Panc1 (cell line): ENCODE results near the gene NTRK1. TPM values are rescaled to one million over a fixed set of nuclear protein-coding genes. Genes with fewer than 3 reads are reported as not detected.

Experiments
- ATAC-seq: fragments of 200-7000 bp; cut with Tn5 transposase; 2 replicates; pipeline ENCODE4 v1.9.1; 2020; ENCODE audit warnings: mild to moderate bottlenecking, moderate library complexity
- BruUV-seq: library from RNA; stranded (reverse); fragments of 400-500 nt; replicated peaks from 2 replicates; lab custom pipeline; 2021; lab: Mats Ljungman, UMichigan
- CTCF ChIA-PET: fragments of 300-600 bp; sonication (Branson Sonifier 250); formaldehyde crosslinking; loops from one replicate; lab custom pipeline; 2022; ENCODE audit warnings: antibody characterized with exemption; lab: Charles Lee
- POLR2A ChIA-PET: fragments of 300-600 bp; sonication (Branson Sonifier 250); formaldehyde crosslinking; loops from one replicate; lab custom pipeline; 2022; ENCODE audit warnings: antibody characterized with exemption; lab: Charles Lee
- DNase-seq: peaks from one replicate; pipeline ENCODE4 v3.0.0-alpha.2; 2010; ENCODE audit warnings: low read depth, low spot score
- H3K27ac ChIP-seq: 2 replicates; pipeline ENCODE4 v1.5.1; 2011; ENCODE audit warnings: mild to moderate bottlenecking, low read length, inconsistent platforms
- H3K27me3 ChIP-seq: fragments of 200-500 bp; sonication (Bioruptor generic); 2 replicates; pipeline ENCODE4 v1.6.0; 2014; ENCODE audit warnings: low read length, inconsistent platforms; ENCODE audit not compliant: control insufficient read depth, insufficient read depth
- H3K36me3 ChIP-seq: fragments of 200-500 bp; sonication (Bioruptor generic); 2 replicates; pipeline ENCODE4 v1.5.1; 2014; ENCODE audit warnings: inconsistent platforms, mild to moderate bottlenecking, low read length, moderate library complexity; ENCODE audit not compliant: control insufficient read depth, insufficient read depth
- H3K4me1 ChIP-seq: 2 replicates; pipeline ENCODE4 v1.5.1; 2011; ENCODE audit warnings: inconsistent platforms, mild to moderate bottlenecking, low read length, moderate library complexity; ENCODE audit not compliant: control insufficient read depth, insufficient read depth
- H3K4me3 ChIP-seq, 2 experiments: 2 replicates each; pipeline ENCODE4 v1.5.1; 2011 to 2012; ENCODE audit warnings: low read depth in 2 of 2, low read length in 2 of 2, mild to moderate bottlenecking in 2 of 2, inconsistent platforms in 1 of 2, moderate library complexity in 1 of 2
- H3K9me3 ChIP-seq: fragments of 200-500 bp; sonication (Bioruptor generic); 2 replicates; pipeline ENCODE4 v1.5.1; 2014; ENCODE audit warnings: low read depth, mild to moderate bottlenecking, inconsistent platforms, low read length, moderate library complexity; ENCODE audit not compliant: control insufficient read depth, insufficient read depth
- POLR2AphosphoS5 ChIP-seq: IDR thresholded peaks from 2 replicates; pipeline ENCODE4 v1.6.1; 2012; ENCODE audit warnings: mild to moderate bottlenecking, low read depth, low read length, moderate library complexity
- SIN3A ChIP-seq: IDR thresholded peaks from 2 replicates; pipeline ENCODE4 v1.6.1; 2012; ENCODE audit warnings: low read depth, mild to moderate bottlenecking, low read length, moderate library complexity, borderline replicate concordance; ENCODE audit not compliant: insufficient read depth
- TCF7L2 ChIP-seq: IDR thresholded peaks from 2 replicates; pipeline ENCODE4 v1.6.1; 2011; ENCODE audit warnings: mild to moderate bottlenecking, low read depth, low read length, inconsistent platforms
- in situ Hi-C: cut with HindIII; loops from 2 replicates; pipeline ENCODE4 v1.10.0; 2016; ENCODE audit warnings: low sequenced_read_pairs, low pct_unique_long_range_greater_than_20kb
- intact Hi-C: fragments of 100-400 bp; cut with micrococcal nuclease; formaldehyde crosslinking; loops from one replicate; pipeline ENCODE4 v1.10.0; 2022; ENCODE audit not compliant: unreplicated experiment
- total RNA-seq: library from RNA; stranded (reverse); gene quantifications from one replicate; pipeline ENCODE4 v1.2.1, GENCODE V29; 2021; ENCODE audit not compliant: unreplicated experiment
- TF ChIP-seq, protein P1 (sequence below): fragments of 450-650 bp; IDR thresholded peaks from 2 replicates; pipeline ENCODE4 v1.5.1; 2017; ENCODE audit warnings: mild to moderate bottlenecking
- TF ChIP-seq, protein P2 (sequence below), 2 experiments: IDR thresholded peaks; 2 replicates each; pipeline ENCODE4 v1.6.1; 2011 to 2012; ENCODE audit warnings: low read depth in 2 of 2, control low read depth in 1 of 2, low read length in 1 of 2, mild to moderate bottlenecking in 1 of 2, moderate library complexity in 1 of 2; ENCODE audit not compliant: insufficient read depth in 1 of 2

NTRK1 gene
- total RNA-seq, 1 experiment from 2014 or later: 0.21 TPM

DNA sequence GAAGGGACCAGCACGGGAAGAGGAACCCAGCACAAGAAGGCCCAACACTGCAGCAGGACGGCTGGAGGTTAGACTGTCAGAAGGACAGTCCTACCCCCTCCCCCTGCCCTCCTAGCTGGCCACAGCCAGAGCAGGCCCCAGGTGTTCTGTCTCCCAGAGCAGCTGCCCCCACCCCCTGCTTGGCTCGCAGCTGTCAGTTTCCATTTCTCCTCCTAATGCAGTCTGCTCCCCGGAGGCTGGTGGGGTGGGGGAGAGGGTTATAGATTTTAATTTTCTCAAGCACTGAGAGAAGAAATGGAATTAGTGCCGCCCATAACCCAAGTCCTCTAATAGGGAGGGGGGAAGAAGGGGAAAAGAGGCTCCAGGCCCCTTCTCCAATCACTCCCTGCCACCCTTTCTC lies 19.8 kb downstream of the NTRK1 start:
- in situ Hi-C loops (no loop called here), intact Hi-C loops (no loop called here)
- Histone ChIP-seq H3K36me3 (no peaks in the 10 kb centered on the region), H3K4me1 (no peaks in the 10 kb centered on the region; the same call in 1 of the 2 replicates), H3K27me3 (no peaks in the 10 kb centered on the region), H3K9me3 (no peaks in the 10 kb centered on the region), H3K27ac (no peak overlapping the region), H3K4me3 (no peak overlapping the region)
- ATAC-seq: no peak
- DNase-seq: no peak
- ChIA-PET CTCF (interaction anchor here (0.8 kb wide), 1 partner anchor 10 kb away, joined by 3 read pairs; no protein-coding TSS in a partner anchor), POLR2A (no interaction called here)
- BruUV-seq: no TSS peak
- TF ChIP-seq, protein P1, sequence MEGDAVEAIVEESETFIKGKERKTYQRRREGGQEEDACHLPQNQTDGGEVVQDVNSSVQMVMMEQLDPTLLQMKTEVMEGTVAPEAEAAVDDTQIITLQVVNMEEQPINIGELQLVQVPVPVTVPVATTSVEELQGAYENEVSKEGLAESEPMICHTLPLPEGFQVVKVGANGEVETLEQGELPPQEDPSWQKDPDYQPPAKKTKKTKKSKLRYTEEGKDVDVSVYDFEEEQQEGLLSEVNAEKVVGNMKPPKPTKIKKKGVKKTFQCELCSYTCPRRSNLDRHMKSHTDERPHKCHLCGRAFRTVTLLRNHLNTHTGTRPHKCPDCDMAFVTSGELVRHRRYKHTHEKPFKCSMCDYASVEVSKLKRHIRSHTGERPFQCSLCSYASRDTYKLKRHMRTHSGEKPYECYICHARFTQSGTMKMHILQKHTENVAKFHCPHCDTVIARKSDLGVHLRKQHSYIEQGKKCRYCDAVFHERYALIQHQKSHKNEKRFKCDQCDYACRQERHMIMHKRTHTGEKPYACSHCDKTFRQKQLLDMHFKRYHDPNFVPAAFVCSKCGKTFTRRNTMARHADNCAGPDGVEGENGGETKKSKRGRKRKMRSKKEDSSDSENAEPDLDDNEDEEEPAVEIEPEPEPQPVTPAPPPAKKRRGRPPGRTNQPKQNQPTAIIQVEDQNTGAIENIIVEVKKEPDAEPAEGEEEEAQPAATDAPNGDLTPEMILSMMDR: no peak
- no peak for TF ChIP-seq POLR2AphosphoS5
- TF ChIP-seq SIN3A: no peak
- TF ChIP-seq, protein P2, sequence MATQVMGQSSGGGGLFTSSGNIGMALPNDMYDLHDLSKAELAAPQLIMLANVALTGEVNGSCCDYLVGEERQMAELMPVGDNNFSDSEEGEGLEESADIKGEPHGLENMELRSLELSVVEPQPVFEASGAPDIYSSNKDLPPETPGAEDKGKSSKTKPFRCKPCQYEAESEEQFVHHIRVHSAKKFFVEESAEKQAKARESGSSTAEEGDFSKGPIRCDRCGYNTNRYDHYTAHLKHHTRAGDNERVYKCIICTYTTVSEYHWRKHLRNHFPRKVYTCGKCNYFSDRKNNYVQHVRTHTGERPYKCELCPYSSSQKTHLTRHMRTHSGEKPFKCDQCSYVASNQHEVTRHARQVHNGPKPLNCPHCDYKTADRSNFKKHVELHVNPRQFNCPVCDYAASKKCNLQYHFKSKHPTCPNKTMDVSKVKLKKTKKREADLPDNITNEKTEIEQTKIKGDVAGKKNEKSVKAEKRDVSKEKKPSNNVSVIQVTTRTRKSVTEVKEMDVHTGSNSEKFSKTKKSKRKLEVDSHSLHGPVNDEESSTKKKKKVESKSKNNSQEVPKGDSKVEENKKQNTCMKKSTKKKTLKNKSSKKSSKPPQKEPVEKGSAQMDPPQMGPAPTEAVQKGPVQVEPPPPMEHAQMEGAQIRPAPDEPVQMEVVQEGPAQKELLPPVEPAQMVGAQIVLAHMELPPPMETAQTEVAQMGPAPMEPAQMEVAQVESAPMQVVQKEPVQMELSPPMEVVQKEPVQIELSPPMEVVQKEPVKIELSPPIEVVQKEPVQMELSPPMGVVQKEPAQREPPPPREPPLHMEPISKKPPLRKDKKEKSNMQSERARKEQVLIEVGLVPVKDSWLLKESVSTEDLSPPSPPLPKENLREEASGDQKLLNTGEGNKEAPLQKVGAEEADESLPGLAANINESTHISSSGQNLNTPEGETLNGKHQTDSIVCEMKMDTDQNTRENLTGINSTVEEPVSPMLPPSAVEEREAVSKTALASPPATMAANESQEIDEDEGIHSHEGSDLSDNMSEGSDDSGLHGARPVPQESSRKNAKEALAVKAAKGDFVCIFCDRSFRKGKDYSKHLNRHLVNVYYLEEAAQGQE (IDR thresholded peaks at IDR 0.05; ENCODE audit: insufficient read depth in 1 of 2, low read depth in 2 of 2, low read length in 1 of 2): no peak
- no peak for TF ChIP-seq TCF7L2

DNA sequence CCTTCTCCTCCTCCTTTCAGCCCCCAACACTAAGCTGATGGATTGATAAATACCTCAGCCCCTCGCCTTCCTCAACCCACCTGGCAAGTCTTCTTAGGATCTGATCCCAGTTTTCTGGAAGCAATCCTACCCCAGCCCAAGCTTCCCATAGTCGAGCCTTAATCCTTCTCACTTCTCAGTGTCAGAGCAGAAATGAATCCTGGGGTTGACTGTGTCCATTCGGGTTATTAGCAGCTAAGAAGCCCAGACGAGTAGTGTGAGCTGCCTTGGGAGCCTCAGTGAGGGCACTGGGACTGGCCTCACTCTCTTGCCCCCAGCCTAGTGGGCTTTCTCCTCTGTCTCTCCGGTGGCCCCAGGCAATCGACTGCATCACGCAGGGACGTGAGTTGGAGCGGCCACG lies 20.4 kb downstream of the NTRK1 start:
- ChIA-PET CTCF (interaction anchor here (0.8 kb wide), 1 partner anchor 10 kb away, joined by 3 read pairs; no protein-coding TSS in a partner anchor), POLR2A (no interaction called here)
- Histone ChIP-seq H3K27me3 (no peaks in the 10 kb centered on the region), H3K4me3 (no peak overlapping the region), H3K36me3 (no peaks in the 10 kb centered on the region), H3K4me1 (no peaks in the 10 kb centered on the region; the same call in 1 of the 2 replicates), H3K27ac (no peak overlapping the region), H3K9me3 (no peaks in the 10 kb centered on the region)
- BruUV-seq: no TSS peak
- TF ChIP-seq TCF7L2 (no peak), SIN3A (no peak), POLR2AphosphoS5 (no peak)
- TF ChIP-seq, protein P1: no peak
- TF ChIP-seq, protein P2 (IDR thresholded peaks at IDR 0.05; ENCODE audit: insufficient read depth in 1 of 2, low read depth in 2 of 2, low read length in 1 of 2): no peak
- in situ Hi-C loops (no loop called here), intact Hi-C loops (no loop called here)
- no peak for ATAC-seq
- DNase-seq: no peak
